ENCODE data around the gene SH3D21. TPM values are rescaled to one million over a fixed set of nuclear protein-coding genes. Genes with fewer than 3 reads are reported as not detected.

Gene SH3D21
- total and polyA plus RNA-seq, 10 of the 15 experiments (the other 5 are each of a cell fraction or from before 2014, with no cell fraction given): 0.06 to 5.9 (median 2.4) TPM

DNA sequence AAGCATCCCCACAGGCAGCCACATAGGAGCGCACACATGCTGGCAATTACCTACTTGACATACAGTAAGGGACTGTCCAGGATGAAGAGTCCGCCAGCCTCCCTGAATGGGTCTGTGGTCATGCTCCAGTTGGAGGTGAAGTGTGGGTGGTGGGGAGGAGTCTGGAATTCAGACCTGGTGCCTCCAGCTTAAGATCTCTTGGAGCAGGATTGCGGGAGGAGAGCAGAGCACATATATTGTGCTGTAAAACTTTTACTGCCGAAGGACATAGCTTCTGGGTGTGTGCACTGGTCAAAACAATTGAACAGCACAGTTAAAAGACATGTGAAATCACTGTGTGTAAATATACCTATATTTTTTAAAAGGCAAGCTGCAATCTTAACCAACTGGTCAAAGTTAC is 61.6 kb downstream of the SH3D21 start (continued):
- TF ChIP-seq EZH2 (IDR thresholded peaks at IDR 0.05; ENCODE audit: borderline replicate concordance, control insufficient read depth, low read depth, low read length): no peak
- no peak for TF ChIP-seq MYC (IDR thresholded peaks at IDR 0.05; ENCODE audit: insufficient read depth, insufficient read length, insufficient replicate concordance, low read length, severe bottlenecking)
- TF ChIP-seq NR2C2 (IDR thresholded peaks at IDR 0.05; ENCODE audit: borderline replicate concordance, control insufficient read depth, insufficient read length, low read depth): no peak
- TF ChIP-seq, protein P1, sequence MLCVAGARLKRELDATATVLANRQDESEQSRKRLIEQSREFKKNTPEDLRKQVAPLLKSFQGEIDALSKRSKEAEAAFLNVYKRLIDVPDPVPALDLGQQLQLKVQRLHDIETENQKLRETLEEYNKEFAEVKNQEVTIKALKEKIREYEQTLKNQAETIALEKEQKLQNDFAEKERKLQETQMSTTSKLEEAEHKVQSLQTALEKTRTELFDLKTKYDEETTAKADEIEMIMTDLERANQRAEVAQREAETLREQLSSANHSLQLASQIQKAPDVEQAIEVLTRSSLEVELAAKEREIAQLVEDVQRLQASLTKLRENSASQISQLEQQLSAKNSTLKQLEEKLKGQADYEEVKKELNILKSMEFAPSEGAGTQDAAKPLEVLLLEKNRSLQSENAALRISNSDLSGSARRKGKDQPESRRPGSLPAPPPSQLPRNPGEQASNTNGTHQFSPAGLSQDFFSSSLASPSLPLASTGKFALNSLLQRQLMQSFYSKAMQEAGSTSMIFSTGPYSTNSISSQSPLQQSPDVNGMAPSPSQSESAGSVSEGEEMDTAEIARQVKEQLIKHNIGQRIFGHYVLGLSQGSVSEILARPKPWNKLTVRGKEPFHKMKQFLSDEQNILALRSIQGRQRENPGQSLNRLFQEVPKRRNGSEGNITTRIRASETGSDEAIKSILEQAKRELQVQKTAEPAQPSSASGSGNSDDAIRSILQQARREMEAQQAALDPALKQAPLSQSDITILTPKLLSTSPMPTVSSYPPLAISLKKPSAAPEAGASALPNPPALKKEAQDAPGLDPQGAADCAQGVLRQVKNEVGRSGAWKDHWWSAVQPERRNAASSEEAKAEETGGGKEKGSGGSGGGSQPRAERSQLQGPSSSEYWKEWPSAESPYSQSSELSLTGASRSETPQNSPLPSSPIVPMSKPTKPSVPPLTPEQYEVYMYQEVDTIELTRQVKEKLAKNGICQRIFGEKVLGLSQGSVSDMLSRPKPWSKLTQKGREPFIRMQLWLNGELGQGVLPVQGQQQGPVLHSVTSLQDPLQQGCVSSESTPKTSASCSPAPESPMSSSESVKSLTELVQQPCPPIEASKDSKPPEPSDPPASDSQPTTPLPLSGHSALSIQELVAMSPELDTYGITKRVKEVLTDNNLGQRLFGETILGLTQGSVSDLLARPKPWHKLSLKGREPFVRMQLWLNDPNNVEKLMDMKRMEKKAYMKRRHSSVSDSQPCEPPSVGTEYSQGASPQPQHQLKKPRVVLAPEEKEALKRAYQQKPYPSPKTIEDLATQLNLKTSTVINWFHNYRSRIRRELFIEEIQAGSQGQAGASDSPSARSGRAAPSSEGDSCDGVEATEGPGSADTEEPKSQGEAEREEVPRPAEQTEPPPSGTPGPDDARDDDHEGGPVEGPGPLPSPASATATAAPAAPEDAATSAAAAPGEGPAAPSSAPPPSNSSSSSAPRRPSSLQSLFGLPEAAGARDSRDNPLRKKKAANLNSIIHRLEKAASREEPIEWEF (IDR thresholded peaks at IDR 0.05; ENCODE audit: insufficient replicate concordance, low read depth, low read length): no peak
- TF ChIP-seq, protein P2, sequence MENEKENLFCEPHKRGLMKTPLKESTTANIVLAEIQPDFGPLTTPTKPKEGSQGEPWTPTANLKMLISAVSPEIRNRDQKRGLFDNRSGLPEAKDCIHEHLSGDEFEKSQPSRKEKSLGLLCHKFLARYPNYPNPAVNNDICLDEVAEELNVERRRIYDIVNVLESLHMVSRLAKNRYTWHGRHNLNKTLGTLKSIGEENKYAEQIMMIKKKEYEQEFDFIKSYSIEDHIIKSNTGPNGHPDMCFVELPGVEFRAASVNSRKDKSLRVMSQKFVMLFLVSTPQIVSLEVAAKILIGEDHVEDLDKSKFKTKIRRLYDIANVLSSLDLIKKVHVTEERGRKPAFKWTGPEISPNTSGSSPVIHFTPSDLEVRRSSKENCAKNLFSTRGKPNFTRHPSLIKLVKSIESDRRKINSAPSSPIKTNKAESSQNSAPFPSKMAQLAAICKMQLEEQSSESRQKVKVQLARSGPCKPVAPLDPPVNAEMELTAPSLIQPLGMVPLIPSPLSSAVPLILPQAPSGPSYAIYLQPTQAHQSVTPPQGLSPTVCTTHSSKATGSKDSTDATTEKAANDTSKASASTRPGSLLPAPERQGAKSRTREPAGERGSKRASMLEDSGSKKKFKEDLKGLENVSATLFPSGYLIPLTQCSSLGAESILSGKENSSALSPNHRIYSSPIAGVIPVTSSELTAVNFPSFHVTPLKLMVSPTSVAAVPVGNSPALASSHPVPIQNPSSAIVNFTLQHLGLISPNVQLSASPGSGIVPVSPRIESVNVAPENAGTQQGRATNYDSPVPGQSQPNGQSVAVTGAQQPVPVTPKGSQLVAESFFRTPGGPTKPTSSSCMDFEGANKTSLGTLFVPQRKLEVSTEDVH (IDR thresholded peaks at IDR 0.05; ENCODE audit: low read depth, partially characterized antibody): no peak
- TF ChIP-seq STAT3 (IDR thresholded peaks at IDR 0.05; ENCODE audit: low read depth, low read length): no peak
